DOHH2 (cell line): ENCODE data around the gene STK11.
A peak's percentile ranks its signal among the peaks of the same experiment; 100 is the strongest.

Experiments
- H3F3A ChIP-seq: fragments of 200-600 bp; sonication (generic), shearing (Covaris generic); 2 replicates; pipeline ENCODE4 v1.6.0; 2016; ENCODE audit warnings: antibody characterized with exemption, mild to moderate bottlenecking; ENCODE audit not compliant: control insufficient read depth, insufficient read depth
- H3K27ac ChIP-seq: fragments of 200-600 bp; sonication (generic); 2 replicates; pipeline ENCODE4 v1.5.1; 2014; ENCODE audit warnings: low read depth, mild to moderate bottlenecking, low read length, moderate library complexity
- H3K27me3 ChIP-seq: fragments of 200-600 bp; sonication (generic); 2 replicates; pipeline ENCODE4 v1.6.1; 2014; ENCODE audit warnings: mild to moderate bottlenecking, low read length, mixed read lengths; ENCODE audit not compliant: control insufficient read depth
- H3K36me3 ChIP-seq: fragments of 200-600 bp; sonication (generic); 2 replicates; pipeline ENCODE4 v1.6.1; 2014; ENCODE audit warnings: mild to moderate bottlenecking, low read length, moderate library complexity, mixed read lengths; ENCODE audit not compliant: control insufficient read depth
- H3K4me1 ChIP-seq: fragments of 200-600 bp; sonication (generic); 2 replicates; pipeline ENCODE4 v1.6.1; 2014; ENCODE audit warnings: mild to moderate bottlenecking, low read length, mixed read lengths; ENCODE audit not compliant: control insufficient read depth
- H3K4me2 ChIP-seq: fragments of 200-600 bp; sonication (generic); 2 replicates; pipeline ENCODE4 v1.6.0; 2014; ENCODE audit warnings: mild to moderate bottlenecking, low read length, moderate library complexity
- H3K4me3 ChIP-seq: fragments of 200-600 bp; sonication (generic); 2 replicates; pipeline ENCODE4 v1.5.1; 2014; ENCODE audit warnings: mild to moderate bottlenecking, low read length, mixed read lengths
- H3K79me2 ChIP-seq: fragments of 200-600 bp; sonication (generic); 2 replicates; pipeline ENCODE4 v1.6.1; 2014; ENCODE audit warnings: mild to moderate bottlenecking, low read length, mixed read lengths; ENCODE audit not compliant: control insufficient read depth
- H3K9me2 ChIP-seq: fragments of 200-600 bp; sonication (generic); replicated peaks from 2 replicates; pipeline ENCODE4 v1.6.1; 2014; ENCODE audit warnings: mild to moderate bottlenecking, low read length, mixed read lengths; ENCODE audit not compliant: control insufficient read depth
- H3K9me3 ChIP-seq: fragments of 200-600 bp; sonication (generic); 2 replicates; pipeline ENCODE4 v1.6.1; 2014; ENCODE audit warnings: antibody characterized with exemption, low read length, mixed read lengths; ENCODE audit not compliant: control insufficient read depth, insufficient read depth
- H4K20me1 ChIP-seq: fragments of 200-600 bp; sonication (generic); 2 replicates; pipeline ENCODE4 v1.6.0; 2014; ENCODE audit warnings: low read depth, mild to moderate bottlenecking, antibody characterized with exemption, low read length, moderate library complexity; ENCODE audit not compliant: control insufficient read depth, insufficient read depth
- CTCF ChIP-seq: fragments of 200-600 bp; sonication (generic); IDR thresholded peaks from one replicate; pipeline ENCODE4 v1.5.1; 2014; ENCODE audit warnings: antibody characterized with exemption, mild to moderate bottlenecking, low read depth, low read length; ENCODE audit not compliant: poor library complexity, severe bottlenecking
- EZH2phosphoT487 ChIP-seq: fragments of 200-600 bp; sonication (generic); IDR thresholded peaks from 2 replicates; pipeline ENCODE4 v1.6.1; 2017; ENCODE audit warnings: borderline replicate concordance, mild to moderate bottlenecking, antibody characterized with exemption, low read length, moderate library complexity, mixed read lengths

Gene STK11

DNA sequence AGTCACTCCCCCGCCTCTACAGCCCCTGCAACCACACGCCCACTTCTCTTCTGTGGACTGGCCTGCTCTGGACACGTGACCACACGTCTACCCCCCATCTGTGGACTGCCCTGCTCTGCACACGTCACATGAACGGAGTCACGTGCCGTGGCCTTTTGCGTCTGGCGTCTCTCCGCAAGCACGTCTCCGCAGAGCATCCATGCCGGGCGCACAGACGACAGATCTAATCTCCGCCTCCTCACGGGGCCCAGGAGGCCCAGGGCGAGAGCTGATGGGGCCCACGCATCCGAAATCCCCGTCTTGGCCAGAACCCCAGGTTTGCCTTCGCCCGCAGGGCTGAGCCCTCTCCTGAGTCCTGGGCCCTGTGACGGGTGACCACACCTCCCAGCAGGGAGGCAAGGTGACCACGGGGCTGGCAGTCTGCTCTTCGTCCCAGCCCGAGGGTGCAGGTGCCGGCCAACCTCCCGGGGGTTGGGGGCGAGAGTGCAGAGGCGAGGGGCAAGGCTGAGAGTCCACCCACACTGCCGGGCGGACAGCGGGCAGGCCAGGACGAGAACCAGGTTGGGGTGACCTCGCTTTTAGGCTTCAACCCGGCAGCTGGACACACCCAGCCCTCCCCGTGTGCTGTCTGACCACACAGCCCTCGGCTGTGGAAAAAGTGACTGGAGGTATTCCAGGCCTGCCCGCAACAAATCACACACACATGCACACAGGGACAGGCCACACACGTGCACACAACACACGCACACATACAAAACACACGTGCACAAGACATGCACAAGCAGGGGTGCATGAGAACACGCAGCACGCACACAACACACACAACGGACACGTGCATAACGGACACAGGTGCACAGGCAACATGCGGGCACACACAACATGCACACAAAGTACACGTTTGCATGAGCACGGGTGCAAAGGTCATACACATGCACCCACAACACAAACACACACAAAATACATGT lies 35.4 kb upstream of the STK11 start:
- H3K27me3 ChIP-seq, result no peaks in the 10 kb centered on the region
- peaks cover 9% of the 10 kb centered on the region for H3K4me1 ChIP-seq
- H3K36me3 ChIP-seq, result peaks cover 7% of the 10 kb centered on the region; the same call in 1 of the 2 replicates
- H3K4me3 ChIP-seq, result no peak overlapping the region
- no peaks in the 10 kb centered on the region for H3F3A ChIP-seq
- H3K9me3 ChIP-seq, result peaks cover 3% of the 10 kb centered on the region; the same call in 1 of the 2 replicates
- no peak overlapping the region for H3K27ac ChIP-seq
- no peaks in the 10 kb centered on the region for H4K20me1 ChIP-seq
- no peak for TF ChIP-seq EZH2phosphoT487
- no peak for TF ChIP-seq CTCF
- no peaks in the 10 kb centered on the region for H3K9me2 ChIP-seq
- H3K4me2 ChIP-seq, result no peak overlapping the region
- H3K79me2 ChIP-seq, result peaks cover 72% of the 10 kb centered on the region

DNA sequence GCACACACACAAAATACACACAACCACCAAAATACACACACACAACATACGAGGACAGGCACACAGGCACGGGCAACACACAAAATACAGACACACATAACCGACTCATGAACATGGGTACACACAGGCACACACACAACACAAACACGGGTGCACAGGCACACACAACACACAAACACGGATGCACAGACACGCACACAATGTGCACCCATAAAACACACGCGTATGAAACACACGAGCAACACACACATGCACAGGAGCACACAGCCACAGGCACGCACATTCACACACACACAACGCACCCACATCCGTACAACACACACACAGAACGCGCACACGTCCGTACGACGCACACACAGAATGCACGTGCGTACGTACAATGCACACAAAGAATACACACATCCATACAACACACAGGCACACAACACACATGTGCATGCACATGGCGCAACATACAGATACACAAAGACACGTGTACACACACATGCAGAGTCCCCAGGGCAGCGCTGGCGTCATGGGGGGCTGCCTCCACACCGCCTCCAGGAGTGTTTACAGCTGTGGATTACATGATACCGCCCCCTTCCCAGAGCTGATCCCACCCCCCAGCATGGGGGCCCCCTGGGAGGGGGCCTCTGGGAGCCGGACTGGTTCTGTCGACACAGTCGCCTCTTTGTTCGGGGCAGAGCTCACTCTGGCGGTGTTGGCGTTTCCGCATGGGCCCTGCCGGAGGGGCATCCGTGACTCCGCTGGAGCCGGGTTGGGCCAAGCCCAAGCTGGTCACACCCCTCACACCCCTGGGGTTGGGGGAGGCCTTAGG lies 34.4 kb upstream of the STK11 start:
- Histone ChIP-seq H3K4me1 (peaks cover 9% of the 10 kb centered on the region), H3K36me3 (peaks cover 7% of the 10 kb centered on the region; the same call in 1 of the 2 replicates), H3K27ac (no peak overlapping the region), H3K4me3 (no peak overlapping the region), H4K20me1 (no peaks in the 10 kb centered on the region), H3F3A (no peaks in the 10 kb centered on the region), H3K27me3 (no peaks in the 10 kb centered on the region), H3K9me3 (peaks cover under 1% of the 10 kb centered on the region; the same call in 1 of the 2 replicates), H3K79me2 (peaks cover 72% of the 10 kb centered on the region), H3K4me2 (no peak overlapping the region; the same call in 1 of the 2 replicates), H3K9me2 (no peaks in the 10 kb centered on the region)
- no peak for TF ChIP-seq CTCF
- TF ChIP-seq EZH2phosphoT487, result no peak

GRCh38 chr19:1171755-1172352 lies 33.7 kb upstream of the STK11 start:
- Histone ChIP-seq H4K20me1 (no peaks in the 10 kb centered on the region), H3K36me3 (peaks cover 7% of the 10 kb centered on the region; the same call in 1 of the 2 replicates), H3F3A (no peaks in the 10 kb centered on the region), H3K27me3 (no peaks in the 10 kb centered on the region), H3K4me1 (peaks cover 9% of the 10 kb centered on the region), H3K79me2 (peaks cover 69% of the 10 kb centered on the region), H3K9me3 (no peaks in the 10 kb centered on the region; the same call in 1 of the 2 replicates), H3K4me3 (no peak overlapping the region), H3K4me2 (peak overlapping the region; percentile 88), H3K27ac (no peak overlapping the region), H3K9me2 (no peaks in the 10 kb centered on the region)
- TF ChIP-seq EZH2phosphoT487, result no peak
- no peak for TF ChIP-seq CTCF
